ENCODE measurements around the gene DPP6.

DNA sequence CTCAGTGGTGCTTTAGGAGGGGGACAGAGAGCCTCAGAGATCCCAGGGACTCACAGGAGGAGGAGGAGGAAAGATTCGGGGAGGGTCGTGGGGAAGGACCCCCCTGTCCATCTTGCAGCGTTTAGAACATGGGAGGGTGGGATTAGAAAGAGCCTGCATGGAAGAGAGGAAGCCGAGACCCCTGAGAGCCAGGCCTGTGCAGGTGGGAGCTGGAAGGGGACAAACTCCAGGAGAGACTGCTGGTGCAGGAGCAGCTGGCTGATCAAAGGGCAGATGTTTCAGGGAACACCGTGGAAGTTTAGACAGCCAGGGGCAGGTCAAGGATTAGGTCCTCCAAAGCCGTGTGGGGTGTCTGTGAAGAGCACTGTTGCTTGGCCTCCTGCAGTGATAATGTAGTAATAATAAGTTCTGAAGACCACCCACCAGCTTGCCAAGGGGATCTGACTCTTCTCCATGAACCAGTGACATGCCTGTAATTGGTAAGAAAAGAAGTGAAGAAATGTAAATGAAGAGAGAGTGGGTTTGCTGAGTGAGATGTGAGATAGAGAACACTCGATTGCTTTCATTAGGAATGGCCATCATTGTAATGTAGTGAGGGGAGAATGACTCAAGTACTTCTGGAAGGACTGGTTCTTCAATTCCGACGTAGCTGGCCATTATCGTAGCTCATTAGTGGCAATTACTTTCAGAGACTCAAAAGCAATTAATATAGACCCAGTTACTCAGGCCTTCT lies 525.1 kb downstream of the DPP6 start:
- TF ChIP-seq POLR2A (IDR thresholded peaks at IDR 0.05) (no peak), POLR2AphosphoS5 (IDR thresholded peaks at IDR 0.05) (no peak)
- TF ChIP-seq, protein P1, sequence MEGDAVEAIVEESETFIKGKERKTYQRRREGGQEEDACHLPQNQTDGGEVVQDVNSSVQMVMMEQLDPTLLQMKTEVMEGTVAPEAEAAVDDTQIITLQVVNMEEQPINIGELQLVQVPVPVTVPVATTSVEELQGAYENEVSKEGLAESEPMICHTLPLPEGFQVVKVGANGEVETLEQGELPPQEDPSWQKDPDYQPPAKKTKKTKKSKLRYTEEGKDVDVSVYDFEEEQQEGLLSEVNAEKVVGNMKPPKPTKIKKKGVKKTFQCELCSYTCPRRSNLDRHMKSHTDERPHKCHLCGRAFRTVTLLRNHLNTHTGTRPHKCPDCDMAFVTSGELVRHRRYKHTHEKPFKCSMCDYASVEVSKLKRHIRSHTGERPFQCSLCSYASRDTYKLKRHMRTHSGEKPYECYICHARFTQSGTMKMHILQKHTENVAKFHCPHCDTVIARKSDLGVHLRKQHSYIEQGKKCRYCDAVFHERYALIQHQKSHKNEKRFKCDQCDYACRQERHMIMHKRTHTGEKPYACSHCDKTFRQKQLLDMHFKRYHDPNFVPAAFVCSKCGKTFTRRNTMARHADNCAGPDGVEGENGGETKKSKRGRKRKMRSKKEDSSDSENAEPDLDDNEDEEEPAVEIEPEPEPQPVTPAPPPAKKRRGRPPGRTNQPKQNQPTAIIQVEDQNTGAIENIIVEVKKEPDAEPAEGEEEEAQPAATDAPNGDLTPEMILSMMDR (IDR thresholded peaks at IDR 0.05) = no peak
